HEK293 (cell line): ENCODE data around the gene TACC2.

ENCODE experiments used
- CTCF ChIA-PET: fragments of 350-600 bp; formaldehyde crosslinking; extraction: SDS; loops from one replicate; lab custom pipeline; 2021; ENCODE audit warnings: antibody characterized with exemption; lab: Yijun Ruan, JAX
- POLR2A ChIA-PET: fragments of 300-600 bp; formaldehyde crosslinking; extraction: SDS; loops from one replicate; lab custom pipeline; 2020; ENCODE audit warnings: antibody characterized with exemption, inconsistent platforms; lab: Yijun Ruan, JAX
- H3K27ac ChIP-seq: fragments of 200-500 bp; sonication (Bioruptor generic); 2 replicates; pipeline ENCODE4 v1.5.1; 2014; ENCODE audit warnings: low read depth, low read length, control low read depth, inconsistent platforms; ENCODE audit errors: extremely low read depth
- H3K36me3 ChIP-seq, 2 experiments: fragments of 200-500 bp in 1 of 2; sonication (Bioruptor generic) in 1 of 2; 1 replicate in 1 of 2; 2 replicates in 1 of 2; pipeline ENCODE4 v1.5.1; 2014 to 2017; ENCODE audit warnings: inconsistent platforms in 2 of 2, low read length in 2 of 2; ENCODE audit not compliant: control insufficient read depth in 2 of 2, insufficient read depth in 1 of 2
- H3K4me1 ChIP-seq: fragments of 200-500 bp; sonication (Bioruptor generic); 2 replicates; pipeline ENCODE4 v1.5.1; 2014; ENCODE audit warnings: mild to moderate bottlenecking, low read length, inconsistent platforms; ENCODE audit not compliant: control insufficient read depth, insufficient read depth
- H3K4me3 ChIP-seq: 2 replicates; pipeline ENCODE4 v1.5.1; 2011; ENCODE audit warnings: low read depth, mild to moderate bottlenecking, control low read depth, low read length, moderate library complexity
- H3K9me3 ChIP-seq: fragments of 200-500 bp; sonication (Bioruptor generic); 2 replicates; pipeline ENCODE4 v1.5.1; 2014; ENCODE audit warnings: low read depth, low read length, inconsistent platforms; ENCODE audit not compliant: control insufficient read depth, insufficient read depth
- FEZF1 ChIP-seq: fragments of 450-650 bp; formaldehyde crosslinking; IDR thresholded peaks from 2 replicates; pipeline ENCODE4 v1.5.1; 2016; ENCODE audit warnings: missing biosample characterization, missing genetic modification characterization
- GLIS1 ChIP-seq: fragments of 450-650 bp; formaldehyde crosslinking; IDR thresholded peaks from 2 replicates; pipeline ENCODE4 v1.5.1; 2016; ENCODE audit warnings: missing biosample characterization, missing genetic modification characterization
- SCRT2 ChIP-seq: fragments of 450-650 bp; formaldehyde crosslinking; IDR thresholded peaks from 2 replicates; pipeline ENCODE4 v1.5.1; 2016; ENCODE audit warnings: missing biosample characterization, missing genetic modification characterization
- YY1 ChIP-seq: fragments of 450-650 bp; formaldehyde crosslinking; IDR thresholded peaks from 2 replicates; pipeline ENCODE4 v1.5.1; 2018; ENCODE audit warnings: missing biosample characterization, missing genetic modification characterization
- YY2 ChIP-seq: fragments of 450-650 bp; formaldehyde crosslinking; IDR thresholded peaks from 2 replicates; pipeline ENCODE4 v1.5.1; 2016; ENCODE audit warnings: missing biosample characterization, missing genetic modification characterization
- ZBTB1 ChIP-seq: fragments of 450-650 bp; formaldehyde crosslinking; IDR thresholded peaks from 2 replicates; pipeline ENCODE4 v1.5.1; 2016; ENCODE audit warnings: missing biosample characterization, missing genetic modification characterization
- ZBTB49 ChIP-seq: fragments of 450-650 bp; formaldehyde crosslinking; IDR thresholded peaks from 2 replicates; pipeline ENCODE4 v1.5.1; 2016; ENCODE audit warnings: missing biosample characterization, missing genetic modification characterization, low read depth
- ZFP37 ChIP-seq: fragments of 450-650 bp; formaldehyde crosslinking; IDR thresholded peaks from 2 replicates; pipeline ENCODE4 v1.5.1; 2016; ENCODE audit warnings: missing biosample characterization, missing genetic modification characterization
- ZFP69B ChIP-seq: fragments of 450-650 bp; formaldehyde crosslinking; IDR thresholded peaks from 2 replicates; pipeline ENCODE4 v1.5.1; 2016; ENCODE audit warnings: missing biosample characterization, missing genetic modification characterization
- ZNF132 ChIP-seq: fragments of 450-650 bp; formaldehyde crosslinking; IDR thresholded peaks from 2 replicates; pipeline ENCODE4 v1.5.1; 2017; ENCODE audit warnings: missing biosample characterization, missing genetic modification characterization, borderline replicate concordance
- ZNF140 ChIP-seq: fragments of 450-650 bp; formaldehyde crosslinking; IDR thresholded peaks from 2 replicates; pipeline ENCODE4 v1.5.1; 2016; ENCODE audit warnings: missing biosample characterization, missing genetic modification characterization
- ZNF146 ChIP-seq: fragments of 450-650 bp; formaldehyde crosslinking; IDR thresholded peaks from 2 replicates; pipeline ENCODE4 v1.5.1; 2016; ENCODE audit warnings: missing biosample characterization, missing genetic modification characterization
- ZNF16 ChIP-seq: fragments of 450-650 bp; formaldehyde crosslinking; IDR thresholded peaks from 2 replicates; pipeline ENCODE4 v1.5.1; 2016; ENCODE audit warnings: low read depth, missing biosample characterization, missing genetic modification characterization
- ZNF174 ChIP-seq: fragments of 450-650 bp; formaldehyde crosslinking; IDR thresholded peaks from 2 replicates; pipeline ENCODE4 v1.5.0; 2017; ENCODE audit warnings: missing biosample characterization, mild to moderate bottlenecking, missing genetic modification characterization
- ZNF19 ChIP-seq: fragments of 450-650 bp; formaldehyde crosslinking; IDR thresholded peaks from 2 replicates; pipeline ENCODE4; 2016; ENCODE audit warnings: missing biosample characterization, missing genetic modification characterization, low read depth
- ZNF366 ChIP-seq: fragments of 450-650 bp; formaldehyde crosslinking; conservative IDR thresholded peaks from 2 replicates; pipeline ENCODE4 v1.5.1; 2016; ENCODE audit warnings: missing biosample characterization, missing genetic modification characterization
- ZNF555 ChIP-seq: fragments of 450-650 bp; formaldehyde crosslinking; conservative IDR thresholded peaks from 2 replicates; pipeline ENCODE4 v1.5.1; 2017; ENCODE audit warnings: missing biosample characterization, mild to moderate bottlenecking, missing genetic modification characterization, inconsistent platforms
- ZNF692 ChIP-seq: fragments of 450-650 bp; formaldehyde crosslinking; IDR thresholded peaks from 2 replicates; pipeline ENCODE4 v1.5.1; 2016; ENCODE audit warnings: missing biosample characterization, missing genetic modification characterization
- ZNF791 ChIP-seq: fragments of 450-650 bp; formaldehyde crosslinking; IDR thresholded peaks from 2 replicates; pipeline ENCODE4 v1.5.1; 2016; ENCODE audit warnings: missing biosample characterization, missing genetic modification characterization
- ZNF792 ChIP-seq: fragments of 450-650 bp; formaldehyde crosslinking; IDR thresholded peaks from 2 replicates; pipeline ENCODE4 v1.5.1; 2016; ENCODE audit warnings: missing biosample characterization, missing genetic modification characterization
- TF ChIP-seq, protein P1 (sequence below): fragments of 450-650 bp; formaldehyde crosslinking; IDR thresholded peaks from 2 replicates; pipeline ENCODE4 v1.5.1; 2017; ENCODE audit warnings: missing biosample characterization, mild to moderate bottlenecking, missing genetic modification characterization, moderate library complexity
- TF ChIP-seq, protein P2 (sequence below): fragments of 450-650 bp; formaldehyde crosslinking; IDR thresholded peaks from 2 replicates; pipeline ENCODE4 v1.5.1; 2016; ENCODE audit warnings: missing biosample characterization, missing genetic modification characterization, low read depth

The TACC2 gene

DNA sequence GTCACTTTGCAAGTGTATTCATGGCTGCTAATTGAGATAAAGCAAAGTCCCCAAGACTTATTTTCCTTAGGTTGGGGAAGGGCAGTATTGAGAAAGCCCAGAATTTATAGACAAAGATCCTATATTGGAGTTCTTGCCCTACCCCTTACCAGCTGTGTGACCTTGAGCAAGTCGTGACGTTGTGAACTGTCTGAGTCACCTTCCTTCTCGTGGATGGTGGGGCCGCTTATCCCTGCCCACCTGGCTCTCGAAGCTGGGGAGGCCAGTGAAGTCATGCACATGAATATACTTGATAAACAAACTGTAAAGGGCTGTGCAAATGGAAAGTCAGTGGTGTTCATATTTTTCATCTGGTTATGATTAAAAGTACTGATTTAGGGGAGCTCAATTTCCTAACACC is 127.4 kb downstream of the TACC2 start (continued):
- TF ChIP-seq, protein P1, sequence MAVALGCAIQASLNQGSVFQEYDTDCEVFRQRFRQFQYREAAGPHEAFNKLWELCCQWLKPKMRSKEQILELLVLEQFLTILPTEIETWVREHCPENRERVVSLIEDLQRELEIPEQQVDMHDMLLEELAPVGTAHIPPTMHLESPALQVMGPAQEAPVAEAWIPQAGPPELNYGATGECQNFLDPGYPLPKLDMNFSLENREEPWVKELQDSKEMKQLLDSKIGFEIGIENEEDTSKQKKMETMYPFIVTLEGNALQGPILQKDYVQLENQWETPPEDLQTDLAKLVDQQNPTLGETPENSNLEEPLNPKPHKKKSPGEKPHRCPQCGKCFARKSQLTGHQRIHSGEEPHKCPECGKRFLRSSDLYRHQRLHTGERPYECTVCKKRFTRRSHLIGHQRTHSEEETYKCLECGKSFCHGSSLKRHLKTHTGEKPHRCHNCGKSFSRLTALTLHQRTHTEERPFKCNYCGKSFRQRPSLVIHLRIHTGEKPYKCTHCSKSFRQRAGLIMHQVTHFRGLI (tag by site-specific recombination): no peak
- TF ChIP-seq, protein P2, sequence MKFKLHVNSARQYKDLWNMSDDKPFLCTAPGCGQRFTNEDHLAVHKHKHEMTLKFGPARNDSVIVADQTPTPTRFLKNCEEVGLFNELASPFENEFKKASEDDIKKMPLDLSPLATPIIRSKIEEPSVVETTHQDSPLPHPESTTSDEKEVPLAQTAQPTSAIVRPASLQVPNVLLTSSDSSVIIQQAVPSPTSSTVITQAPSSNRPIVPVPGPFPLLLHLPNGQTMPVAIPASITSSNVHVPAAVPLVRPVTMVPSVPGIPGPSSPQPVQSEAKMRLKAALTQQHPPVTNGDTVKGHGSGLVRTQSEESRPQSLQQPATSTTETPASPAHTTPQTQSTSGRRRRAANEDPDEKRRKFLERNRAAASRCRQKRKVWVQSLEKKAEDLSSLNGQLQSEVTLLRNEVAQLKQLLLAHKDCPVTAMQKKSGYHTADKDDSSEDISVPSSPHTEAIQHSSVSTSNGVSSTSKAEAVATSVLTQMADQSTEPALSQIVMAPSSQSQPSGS: no peak
- TF ChIP-seq ZNF792 (tag by site-specific recombination) (no peak), ZNF366 (tag by site-specific recombination) (0 out of 2 replicates have a peak, but pooled peaks have one; percentile 26), ZNF146 (no peak), ZNF692 (tag by site-specific recombination) (peak; percentile 91), ZNF791 (tag by site-specific recombination) (no peak), GLIS1 (peak; percentile 76), ZNF19 (tag by site-specific recombination) (no peak), SCRT2 (tag by site-specific recombination) (no peak), ZBTB1 (tag by site-specific recombination) (no peak), ZNF140 (tag by site-specific recombination) (no peak), ZNF174 (no peak), ZBTB49 (no peak), ZFP69B (tag by site-specific recombination) (peak; percentile 88), ZNF16 (tag by site-specific recombination) (no peak), YY2 (tag by site-specific recombination) (no peak), FEZF1 (tag by site-specific recombination) (0 out of 2 replicates have a peak, but pooled peaks have one; percentile 8), ZNF555 (tag by site-specific recombination) (no peak), ZNF132 (tag by site-specific recombination) (no peak)

DNA sequence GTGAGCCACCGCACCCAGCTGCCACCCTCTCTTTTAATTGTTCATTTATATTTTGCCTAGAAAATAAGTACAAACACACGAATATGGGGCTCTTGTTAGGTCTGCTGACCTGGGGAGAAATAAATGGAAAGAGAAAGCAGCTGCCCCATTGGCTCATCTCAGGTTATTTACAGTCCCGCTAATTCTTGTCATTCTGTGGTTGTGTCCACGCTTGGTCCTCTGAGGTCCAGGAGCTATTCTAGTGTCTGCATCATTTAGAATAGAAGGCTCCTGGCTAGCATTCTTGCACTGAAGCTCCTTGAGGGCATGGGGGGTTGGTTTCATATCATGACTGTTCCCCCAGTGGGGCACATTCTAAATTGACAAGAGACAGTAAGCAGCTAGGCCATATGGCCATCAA is 128.5 kb downstream of the TACC2 start:
- ChIA-PET CTCF (interaction anchor here (0.6 kb wide), 1 partner anchor 68 kb away, joined by 3 read pairs; no protein-coding TSS in a partner anchor), POLR2A (interaction anchor here (1.8 kb wide), 1 partner anchor 55 kb away, joined by 3 read pairs; no protein-coding TSS in a partner anchor)
- H3K4me1 ChIP-seq: no peaks in the 10 kb centered on the region
- TF ChIP-seq ZFP37 (no peak), YY1 (tag by site-specific recombination) (no peak)
- TF ChIP-seq, all 188 proteins: peak for 0
- H3K36me3 ChIP-seq: no peaks in the 10 kb centered on the region
- no peak overlapping the region for H3K27ac ChIP-seq
- no peak overlapping the region for H3K4me3 ChIP-seq
- no peaks in the 10 kb centered on the region for H3K9me3 ChIP-seq
